ENCODE results near the gene ARID1B. TPM values are rescaled to one million over a fixed set of nuclear protein-coding genes. Genes with fewer than 3 reads are reported as not detected.
"Not testable (repeated sequence)": the region's sequence is repeated elsewhere in the genome, so short reads cannot be mapped to it uniquely, and the experiment has no call there.

ARID1B gene
- polyA plus RNA-seq, 1 donor, result 66.0 TPM

GRCh38 chr6:157021344-157021992 lies 244.3 kb downstream of the ARID1B start:
- DNase-seq (ENCODE audit: low read depth), result no peak

GRCh38 chr6:157021993-157022740 lies 245.0 kb downstream of the ARID1B start:
- no peak for DNase-seq (ENCODE audit: low read depth)

GRCh38 chr6:157023958-157024357 lies 246.8 kb downstream of the ARID1B start:
- DNase-seq (ENCODE audit: low read depth), result no peak

- no peak for DNase-seq (ENCODE audit: low read depth)
Measured at GRCh38 chr6:157024745-157025144, 247.6 kb downstream of the ARID1B start.

- no peak for DNase-seq (ENCODE audit: low read depth)
Measured at GRCh38 chr6:157025437-157025836, 248.3 kb downstream of the ARID1B start.

- DNase-seq (ENCODE audit: low read depth), result no peak
Measured at GRCh38 chr6:157029980-157030690, 253.0 kb downstream of the ARID1B start.

GRCh38 chr6:157030755-157031154 lies 253.6 kb downstream of the ARID1B start:
- DNase-seq (ENCODE audit: low read depth), result no peak

- no peak for DNase-seq (ENCODE audit: low read depth)
Measured at GRCh38 chr6:157032923-157033322, 255.7 kb downstream of the ARID1B start.

- DNase-seq (ENCODE audit: low read depth), result no peak
Measured at GRCh38 chr6:157033428-157034140, 256.4 kb downstream of the ARID1B start.

- DNase-seq (ENCODE audit: low read depth), result no peak
Measured at GRCh38 chr6:157034436-157035230, 257.5 kb downstream of the ARID1B start.

GRCh38 chr6:157035546-157035945 lies 258.4 kb downstream of the ARID1B start:
- no peak for DNase-seq (ENCODE audit: low read depth)

GRCh38 chr6:157036245-157036711 lies 259.1 kb downstream of the ARID1B start:
- no peak for DNase-seq (ENCODE audit: low read depth)

- DNase-seq (ENCODE audit: low read depth), result no peak
Measured at GRCh38 chr6:157037165-157037564, 260.0 kb downstream of the ARID1B start.

GRCh38 chr6:157038610-157039009 lies 261.4 kb downstream of the ARID1B start:
- DNase-seq (ENCODE audit: low read depth), result no peak

GRCh38 chr6:157039639-157040038 lies 262.5 kb downstream of the ARID1B start:
- DNase-seq (ENCODE audit: low read depth), result not testable (repeated sequence)

- no peak for DNase-seq (ENCODE audit: low read depth)
Measured at GRCh38 chr6:157040191-157040590, 263.0 kb downstream of the ARID1B start.

GRCh38 chr6:157045831-157046454 lies 268.8 kb downstream of the ARID1B start:
- no peak for DNase-seq (ENCODE audit: low read depth)

GRCh38 chr6:157046776-157047175 lies 269.6 kb downstream of the ARID1B start:
- DNase-seq (ENCODE audit: low read depth), result no peak

- DNase-seq (ENCODE audit: low read depth), result no peak
Measured at GRCh38 chr6:157047328-157047727, 270.1 kb downstream of the ARID1B start.

- DNase-seq (ENCODE audit: low read depth), result no peak
Measured at GRCh38 chr6:157047951-157048350, 270.8 kb downstream of the ARID1B start.

- DNase-seq (ENCODE audit: low read depth), result no peak
Measured at GRCh38 chr6:157049133-157049532, 272.0 kb downstream of the ARID1B start.

Data from forelimb muscle (tissue), 1 donor.